Fibroblast of villous mesenchyme (primary cell): ENCODE data around the gene PLXNC1. TPM values are rescaled to one million over a fixed set of nuclear protein-coding genes. Genes with fewer than 3 reads are reported as not detected.
"Not testable (repeated sequence)": the region's sequence is repeated elsewhere in the genome, so short reads cannot be mapped to it uniquely, and the experiment has no call there.

ENCODE experiments used
- DNase-seq: peaks from one replicate; pipeline ENCODE4 v3.0.0-alpha.2; 2010; ENCODE audit warnings: low read depth
- H3K4me3 ChIP-seq: 2 replicates; pipeline ENCODE4 v1.5.1; 2011; ENCODE audit warnings: low read depth, mild to moderate bottlenecking, low read length
- CTCF ChIP-seq: IDR thresholded peaks from 2 replicates; pipeline ENCODE4 v1.5.1; 2012; ENCODE audit warnings: low read depth, mild to moderate bottlenecking, low read length; ENCODE audit not compliant: insufficient read depth
- total RNA-seq: library from RNA; depleted of rRNA; stranded (reverse); fragments of >200 nt; gene quantifications from 2 replicates; pipeline ENCODE4 v1.2.3, GENCODE V29; 2012

Gene PLXNC1
- total RNA-seq, 1 donor: 0.86 TPM

- no peak overlapping the region for H3K4me3 ChIP-seq
- no peak for TF ChIP-seq CTCF
- peak; percentile 91 for DNase-seq
These were observed 157.0 kb downstream of the PLXNC1 start for GRCh38 chr12:94305130-94305957.

- H3K4me3 ChIP-seq: no peak overlapping the region
- TF ChIP-seq CTCF: no peak
- DNase-seq: peak; percentile 12
These were observed 160.2 kb downstream of the PLXNC1 start for GRCh38 chr12:94308612-94309011.

- H3K4me3 ChIP-seq: no peak overlapping the region
- no peak for DNase-seq
- no peak for TF ChIP-seq CTCF
These were observed 161.0 kb downstream of the PLXNC1 start for GRCh38 chr12:94309373-94309772.

GRCh38 chr12:94312378-94312777 lies 164.0 kb downstream of the PLXNC1 start:
- no peak overlapping the region for H3K4me3 ChIP-seq
- DNase-seq: no peak
- TF ChIP-seq CTCF: no peak

- H3K4me3 ChIP-seq, DNase-seq: not testable (repeated sequence)
These were observed 168.2 kb downstream of the PLXNC1 start for GRCh38 chr12:94316600-94316999.

- no peak for TF ChIP-seq CTCF
- no peak overlapping the region for H3K4me3 ChIP-seq
- no peak for DNase-seq
These were observed 169.8 kb downstream of the PLXNC1 start for GRCh38 chr12:94318181-94318580.

GRCh38 chr12:94320109-94320508 lies 171.7 kb downstream of the PLXNC1 start:
- no peak for DNase-seq
- no peak for TF ChIP-seq CTCF
- no peak overlapping the region for H3K4me3 ChIP-seq
